Suprapubic skin (tissue), 4 donors: ENCODE measurements around the gene TUBA3E. TPM values are rescaled to one million over a fixed set of nuclear protein-coding genes. Genes with fewer than 3 reads are reported as not detected.
"Not testable (repeated sequence)": the region's sequence is repeated elsewhere in the genome, so short reads cannot be mapped to it uniquely, and the experiment has no call there.

Experiments used
- DNase-seq, 2 donors: peaks; one replicate each; pipeline ENCODE4 v3.0.0-alpha.2; 2019; ENCODE audit warnings: low spot score in 2 of 2
- H3K27ac ChIP-seq: fragments of 200-600 bp; sonication (generic); one replicate; pipeline ENCODE4 v1.5.1; 2019
- H3K27me3 ChIP-seq: fragments of 200-600 bp; sonication (generic); one replicate; pipeline ENCODE4 v1.5.1; 2019
- H3K36me3 ChIP-seq: fragments of 200-600 bp; sonication (generic); one replicate; pipeline ENCODE4 v1.5.1; 2019
- H3K4me1 ChIP-seq: fragments of 200-600 bp; sonication (generic); one replicate; pipeline ENCODE4 v1.5.1; 2019
- H3K4me3 ChIP-seq: fragments of 200-600 bp; sonication (generic); one replicate; pipeline ENCODE4 v1.5.1; 2019; ENCODE audit warnings: mild to moderate bottlenecking
- H3K9me3 ChIP-seq: fragments of 200-600 bp; sonication (generic); one replicate; pipeline ENCODE4 v1.5.1; 2019
- CTCF ChIP-seq, 2 donors: fragments of 200-600 bp in 1 of 2; fragments of 450-650 bp in 1 of 2; sonication (generic) in 1 of 2; IDR thresholded peaks; one replicate each; pipeline ENCODE4 v1.5.1; 2016 to 2019; ENCODE audit warnings: antibody characterized with exemption in 2 of 2, mild to moderate bottlenecking in 1 of 2, moderate library complexity in 1 of 2
- EP300 ChIP-seq: sonication (generic); formaldehyde crosslinking; IDR thresholded peaks from one replicate; pipeline ENCODE4 v1.6.1; 2017; ENCODE audit warnings: antibody characterized with exemption
- POLR2A ChIP-seq, 2 donors: fragments of 450-650 bp; IDR thresholded peaks; one replicate each; pipeline ENCODE4 v1.6.1; 2017; ENCODE audit warnings: antibody characterized with exemption in 2 of 2, mild to moderate bottlenecking in 2 of 2, moderate library complexity in 2 of 2
- POLR2AphosphoS5 ChIP-seq, 3 donors: sonication (generic); formaldehyde crosslinking; IDR thresholded peaks; one replicate each; pipeline ENCODE4 v1.6.1; 2017; ENCODE audit warnings: antibody characterized with exemption in 3 of 3
- WGBS: methylation state at CpG from one replicate; pipeline ENCODE4 v1.1.5; 2018; 5-methylcytosine and 5-hydroxymethylcytosine counted together
- total RNA-seq, 4 donors: library from RNA; depleted of rRNA; stranded (reverse); fragments of >200 nt; gene quantifications; one replicate each; pipeline ENCODE4 v1.1.0, GENCODE V29; 2016

The TUBA3E gene
- total RNA-seq, 4 donors from 2014 or later: not detected

GRCh38 chr2:130186391-130186790, 11.8 kb downstream of the TUBA3E start:
- Histone ChIP-seq H3K4me1 (peaks cover 15% of the 10 kb centered on the region), H3K27me3 (no peaks in the 10 kb centered on the region), H3K9me3 (no peaks in the 10 kb centered on the region), H3K36me3 (peaks cover 9% of the 10 kb centered on the region), H3K27ac (no peak overlapping the region), H3K4me3 (no peak overlapping the region)
- no peak for DNase-seq
- TF ChIP-seq EP300: no peak
- TF ChIP-seq CTCF (IDR thresholded peaks at IDR 0.05): no peak
- TF ChIP-seq POLR2A (IDR thresholded peaks at IDR 0.05): no peak
- TF ChIP-seq POLR2AphosphoS5 (IDR thresholded peaks at IDR 0.05): no peak
- WGBS: 87% methylated on average over 5 of the region's 5 CpGs

- H3K9me3 ChIP-seq: no peaks in the 10 kb centered on the region
- no peak for DNase-seq
- peaks cover 16% of the 10 kb centered on the region for H3K4me1 ChIP-seq
- WGBS: 83% methylated on average over 4 of the region's 4 CpGs
- H3K36me3 ChIP-seq: peaks cover 4% of the 10 kb centered on the region
- H3K27ac ChIP-seq: no peak overlapping the region
- H3K4me3 ChIP-seq: no peak overlapping the region
- TF ChIP-seq POLR2A (IDR thresholded peaks at IDR 0.05) (no peak), EP300 (no peak), CTCF (IDR thresholded peaks at IDR 0.05) (no peak), POLR2AphosphoS5 (IDR thresholded peaks at IDR 0.05) (no peak)
- H3K27me3 ChIP-seq: no peaks in the 10 kb centered on the region
Measured at GRCh38 chr2:130185896-130186295, 12.3 kb downstream of the TUBA3E start.

GRCh38 chr2:130185436-130185835, 12.8 kb downstream of the TUBA3E start:
- no peaks in the 10 kb centered on the region for H3K9me3 ChIP-seq

GRCh38 chr2:130183512-130184373, 14.5 kb downstream of the TUBA3E start:
- Histone ChIP-seq H3K9me3 (no peaks in the 10 kb centered on the region), H3K27ac (no peak overlapping the region), H3K36me3 (peaks cover 4% of the 10 kb centered on the region), H3K4me3 (peak overlapping the region; percentile 98), H3K27me3 (no peaks in the 10 kb centered on the region), H3K4me1 (peaks cover 24% of the 10 kb centered on the region)
- TF ChIP-seq EP300 (no peak), CTCF (IDR thresholded peaks at IDR 0.05) (no peak), POLR2A (IDR thresholded peaks at IDR 0.05) (no peak), POLR2AphosphoS5 (IDR thresholded peaks at IDR 0.05) (no peak)
- DNase-seq: no peak
- 76% methylated on average over 23 of the region's 26 CpGs for WGBS

More at GRCh38 chr2:130185436-130185835, 12.8 kb downstream of the TUBA3E start:
- TF ChIP-seq POLR2A (IDR thresholded peaks at IDR 0.05) (no peak), POLR2AphosphoS5 (IDR thresholded peaks at IDR 0.05) (no peak), CTCF (IDR thresholded peaks at IDR 0.05) (no peak), EP300 (no peak)
- Histone ChIP-seq H3K36me3 (peaks cover 2% of the 10 kb centered on the region), H3K27me3 (no peaks in the 10 kb centered on the region), H3K4me1 (peaks cover 20% of the 10 kb centered on the region), H3K27ac (no peak overlapping the region), H3K4me3 (no peak overlapping the region)
- DNase-seq: no peak
- 88% methylated on average over 10 of the region's 10 CpGs for WGBS

GRCh38 chr2:130182826-130183511, 15.3 kb downstream of the TUBA3E start:
- H3K4me3 ChIP-seq: peak overlapping the region; percentile 98
- not testable (repeated sequence) for H3K36me3 ChIP-seq, H3K27me3 ChIP-seq, H3K27ac ChIP-seq, H3K9me3 ChIP-seq, DNase-seq
- WGBS: 38% methylated on average over 9 of the region's 23 CpGs
- peaks cover 24% of the 10 kb centered on the region for H3K4me1 ChIP-seq
